HCT116 (cell line): ENCODE measurements around the gene NFE2L3.

Experiments used
- CEBPB ChIP-seq: IDR thresholded peaks from 2 replicates; pipeline ENCODE4 v1.6.1; 2012; ENCODE audit warnings: low read depth
- CTCF ChIP-seq, 3 experiments: fragments of 200-600 bp in 1 of 3; sonication (generic) in 1 of 3; IDR thresholded peaks in 2 of 3; conservative IDR thresholded peaks in 1 of 3; 2 replicates each; pipeline ENCODE4 v1.5.1; 2012 to 2017; ENCODE audit warnings: low read depth in 2 of 3, low read length in 2 of 3, antibody characterized with exemption in 1 of 3, borderline replicate concordance in 1 of 3, control low read depth in 1 of 3, mild to moderate bottlenecking in 1 of 3, mixed read lengths in 1 of 3, mixed run types in 1 of 3, moderate library complexity in 1 of 3; ENCODE audit not compliant: insufficient read depth in 1 of 3
- EZH2 ChIP-seq: fragments of 200-600 bp; sonication (generic); IDR thresholded peaks from 2 replicates; pipeline ENCODE4 v1.6.1; 2017; ENCODE audit warnings: antibody characterized with exemption, mixed run types
- FOSL1 ChIP-seq: IDR thresholded peaks from 2 replicates; pipeline ENCODE4 v1.6.1; 2012; ENCODE audit warnings: low read depth
- JUND ChIP-seq: IDR thresholded peaks from 2 replicates; pipeline ENCODE4 v1.6.1; 2012
- MAX ChIP-seq: IDR thresholded peaks from 2 replicates; pipeline ENCODE4 v1.6.1; 2012
- POLR2A ChIP-seq: IDR thresholded peaks from 2 replicates; pipeline ENCODE4 v1.7.0; 2011; ENCODE audit warnings: borderline replicate concordance; ENCODE audit not compliant: insufficient read depth, insufficient read length; ENCODE audit errors: extremely low read depth
- RAD21 ChIP-seq: IDR thresholded peaks from 2 replicates; pipeline ENCODE4 v1.6.1; 2012; ENCODE audit warnings: low read depth, mild to moderate bottlenecking
- SIN3A ChIP-seq: IDR thresholded peaks from 2 replicates; pipeline ENCODE4 v1.6.1; 2012; ENCODE audit warnings: low read depth
- SP1 ChIP-seq: IDR thresholded peaks from 2 replicates; pipeline ENCODE4 v1.6.1; 2012; ENCODE audit warnings: low read depth
- YY1 ChIP-seq: IDR thresholded peaks from 2 replicates; pipeline ENCODE4 v1.6.1; 2011; ENCODE audit warnings: low read length, low read depth, moderate library complexity, mild to moderate bottlenecking; ENCODE audit not compliant: insufficient replicate concordance; ENCODE audit errors: extremely low read depth
- ZFX ChIP-seq: fragments of 450-650 bp; IDR thresholded peaks from 2 replicates; pipeline ENCODE4 v1.6.1; 2017
- ZNF274 ChIP-seq: fragments of 200-500 bp; sonication (Bioruptor generic); IDR thresholded peaks from 2 replicates; pipeline ENCODE4 v1.6.1; 2014; ENCODE audit warnings: mild to moderate bottlenecking, low read depth, low read length, inconsistent platforms

GRCh38 chr7:26186364-26187311, 34.6 kb downstream of the NFE2L3 start:
- no peak for TF ChIP-seq EZH2
- peak; percentile 29; the same call in 1 of the 2 replicates for TF ChIP-seq SIN3A
- TF ChIP-seq CTCF (IDR thresholded peaks at IDR 0.05 in 2 of 3, conservative IDR thresholded peaks at IDR 0.05 in 1 of 3; ENCODE audit: borderline replicate concordance in 1 of 3, insufficient read depth in 1 of 3, low read depth in 2 of 3, low read length in 2 of 3), result no peak
- TF ChIP-seq FOSL1, result 0 out of 2 replicates have a peak, but pooled peaks have one; percentile 6
- no peak for TF ChIP-seq CEBPB
- TF ChIP-seq MAX, result no peak
- no peak for TF ChIP-seq ZNF274
- no peak for TF ChIP-seq POLR2A
- TF ChIP-seq YY1, result no peak
- TF ChIP-seq RAD21, result no peak
- TF ChIP-seq ZFX, result no peak
- TF ChIP-seq SP1, result no peak
- TF ChIP-seq JUND, result peak; percentile 5; the same call in 1 of the 2 replicates
